Natural killer cell (primary cell): ENCODE measurements around the gene THBD. TPM values are rescaled to one million over a fixed set of nuclear protein-coding genes. Genes with fewer than 3 reads are reported as not detected.

ENCODE experiments used
- ATAC-seq, 3 donors: fragments of 150-1000 bp in 2 of 3; fragments of 200-7000 bp in 1 of 3; cut with Tn5 transposase; 1 replicate in 1 of 3; 2 replicates in 2 of 3; pipeline ENCODE4 v1.10.0; 2021; ENCODE audit warnings: mild to moderate bottlenecking in 2 of 3, moderate library complexity in 2 of 3
- DNase-seq, 2 donors: peaks; one replicate each; pipeline versions ENCODE4 v3.0.0 to v3.0.0-alpha.2; 2013 to 2021; ENCODE audit warnings: mixed read lengths in 1 of 2
- H3K27ac ChIP-seq: one replicate; pipeline ENCODE4 v1.5.1; 2013; ENCODE audit warnings: mild to moderate bottlenecking, low read length
- H3K27me3 ChIP-seq: one replicate; pipeline ENCODE4 v1.6.1; 2013; ENCODE audit warnings: low read length; ENCODE audit not compliant: control insufficient read depth, insufficient read depth
- H3K36me3 ChIP-seq: one replicate; pipeline ENCODE4 v1.6.1; 2013; ENCODE audit warnings: low read length; ENCODE audit not compliant: control insufficient read depth, insufficient read depth
- H3K4me1 ChIP-seq: one replicate; pipeline ENCODE4 v1.6.1; 2013; ENCODE audit warnings: low read length; ENCODE audit not compliant: control insufficient read depth, insufficient read depth
- H3K4me3 ChIP-seq: one replicate; pipeline ENCODE4 v1.5.1; 2013; ENCODE audit warnings: low read length
- H3K9me3 ChIP-seq: one replicate; pipeline ENCODE4 v1.6.1; 2013; ENCODE audit warnings: low read length; ENCODE audit not compliant: control insufficient read depth, insufficient read depth
- H3K27ac Mint-ChIP-seq, 2 donors: one replicate each; pipeline ENCODE4 v1.8.0; 2022; ENCODE audit warnings: mild to moderate bottlenecking in 2 of 2, mixed read lengths in 2 of 2, moderate library complexity in 1 of 2
- H3K27me3 Mint-ChIP-seq, 2 donors: one replicate each; pipeline ENCODE4 v1.8.0; 2022; ENCODE audit warnings: low read depth in 2 of 2, mixed read lengths in 2 of 2
- H3K36me3 Mint-ChIP-seq: one replicate; pipeline ENCODE4 v1.8.0; 2022; ENCODE audit warnings: mixed read lengths
- H3K4me1 Mint-ChIP-seq, 2 donors: one replicate each; pipeline ENCODE4 v1.8.0; 2022; ENCODE audit warnings: mixed read lengths in 2 of 2
- H3K4me3 Mint-ChIP-seq: one replicate; pipeline ENCODE4 v1.8.0; 2022; ENCODE audit warnings: mild to moderate bottlenecking, moderate library complexity, mixed read lengths
- H3K9me3 Mint-ChIP-seq, 2 donors: one replicate each; pipeline ENCODE4 v1.8.0; 2022; ENCODE audit warnings: mixed read lengths in 2 of 2
- WGBS: methylation state at CpG from one replicate; pipeline ENCODE4 v1.1.7; 2013; ENCODE audit warnings: missing lambda C conversion rate; ENCODE audit not compliant: insufficient coverage; 5-methylcytosine and 5-hydroxymethylcytosine counted together
- intact Hi-C: fragments of 100-400 bp; cut with micrococcal nuclease; formaldehyde crosslinking; loops from one replicate; pipeline ENCODE4 v1.14.2; 2022
- total RNA-seq, 4 donors: library from RNA; stranded (reverse); fragments of 120-200 nt in 1 of 4; gene quantifications; one replicate each; pipeline versions ENCODE4 v1.2.3 to v1.2.4, GENCODE V29; 2013 to 2022
- TF ChIP-seq, protein P1 (sequence below): fragments of 200-600 bp; IDR thresholded peaks from one replicate; pipeline ENCODE4 v1.8.0; 2022; ENCODE audit warnings: antibody characterized with exemption

THBD gene
- total RNA-seq, 3 donors from 2014 or later (not counting 1 experiment from before 2014, with no cell fraction given), result 2.1 to 2.8 (median 2.1) TPM

GRCh38 chr20:23093613-23094012 lies 44.1 kb upstream of the THBD start:
- 62% methylated on average over 3 of the region's 3 CpGs for WGBS

DNA sequence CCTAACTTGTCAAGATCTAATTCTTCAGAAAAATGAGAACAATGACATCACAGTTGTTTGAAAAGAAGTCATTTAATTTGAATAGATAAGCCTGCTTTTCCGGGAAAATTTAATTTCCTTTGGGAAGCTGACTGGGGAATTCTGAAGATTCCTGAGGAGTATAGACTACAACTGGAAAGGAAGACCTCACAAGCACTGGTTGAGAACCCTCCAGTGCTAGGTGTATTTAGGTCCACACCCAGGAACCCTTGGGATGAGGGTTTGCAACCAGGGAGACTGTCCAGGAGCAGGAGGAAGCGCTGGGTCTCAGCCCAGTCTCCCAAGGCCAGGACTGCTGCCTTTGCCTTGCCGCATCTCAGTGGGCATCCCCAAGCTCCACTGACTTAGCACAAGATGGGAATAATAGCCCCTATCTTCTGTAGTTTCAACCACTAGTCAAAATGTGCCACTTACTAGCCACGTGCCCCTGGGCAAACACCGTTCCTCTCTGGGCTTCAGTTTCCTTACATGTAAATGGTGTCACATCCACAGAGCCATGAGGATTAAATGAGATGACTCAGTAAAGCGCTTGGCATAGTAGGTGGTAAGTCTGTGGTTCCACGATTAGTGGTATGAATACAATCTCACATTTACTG lies 43.5 kb upstream of the THBD start:
- Mint-ChIP-seq H3K9me3 (no peaks in the 10 kb centered on the region), H3K36me3 (no peaks in the 10 kb centered on the region), H3K27ac (no peak overlapping the region), H3K4me1 (peaks cover under 1 to 10% of the 10 kb centered on the region in 2 donors), H3K4me3 (no peak overlapping the region), H3K27me3 (peaks cover 0 to 4% of the 10 kb centered on the region in 2 donors)
- intact Hi-C loops, result no loop called here
- no peak overlapping the region for H3K27ac ChIP-seq
- ATAC-seq, result no peak
- no peaks in the 10 kb centered on the region for H3K27me3 ChIP-seq
- H3K9me3 ChIP-seq, result no peaks in the 10 kb centered on the region
- no peaks in the 10 kb centered on the region for H3K36me3 ChIP-seq
- WGBS, result 76% methylated on average over 5 of the region's 7 CpGs
- H3K4me1 ChIP-seq, result peaks cover 6% of the 10 kb centered on the region
- TF ChIP-seq, protein P1, sequence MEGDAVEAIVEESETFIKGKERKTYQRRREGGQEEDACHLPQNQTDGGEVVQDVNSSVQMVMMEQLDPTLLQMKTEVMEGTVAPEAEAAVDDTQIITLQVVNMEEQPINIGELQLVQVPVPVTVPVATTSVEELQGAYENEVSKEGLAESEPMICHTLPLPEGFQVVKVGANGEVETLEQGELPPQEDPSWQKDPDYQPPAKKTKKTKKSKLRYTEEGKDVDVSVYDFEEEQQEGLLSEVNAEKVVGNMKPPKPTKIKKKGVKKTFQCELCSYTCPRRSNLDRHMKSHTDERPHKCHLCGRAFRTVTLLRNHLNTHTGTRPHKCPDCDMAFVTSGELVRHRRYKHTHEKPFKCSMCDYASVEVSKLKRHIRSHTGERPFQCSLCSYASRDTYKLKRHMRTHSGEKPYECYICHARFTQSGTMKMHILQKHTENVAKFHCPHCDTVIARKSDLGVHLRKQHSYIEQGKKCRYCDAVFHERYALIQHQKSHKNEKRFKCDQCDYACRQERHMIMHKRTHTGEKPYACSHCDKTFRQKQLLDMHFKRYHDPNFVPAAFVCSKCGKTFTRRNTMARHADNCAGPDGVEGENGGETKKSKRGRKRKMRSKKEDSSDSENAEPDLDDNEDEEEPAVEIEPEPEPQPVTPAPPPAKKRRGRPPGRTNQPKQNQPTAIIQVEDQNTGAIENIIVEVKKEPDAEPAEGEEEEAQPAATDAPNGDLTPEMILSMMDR, result no peak
- no peak for DNase-seq
- H3K4me3 ChIP-seq, result no peak overlapping the region

More at GRCh38 chr20:23093613-23094012, 44.1 kb upstream of the THBD start:
- no peak for DNase-seq
- peaks cover 0 to 7% of the 10 kb centered on the region in 2 donors for H3K27me3 Mint-ChIP-seq
- H3K27ac Mint-ChIP-seq, result no peak overlapping the region
- TF ChIP-seq, protein P1, result no peak
- H3K4me1 ChIP-seq, result no peaks in the 10 kb centered on the region
- intact Hi-C loops, result no loop called here
- H3K4me3 ChIP-seq, result no peak overlapping the region
- no peaks in the 10 kb centered on the region for H3K36me3 Mint-ChIP-seq
- no peak overlapping the region for H3K4me3 Mint-ChIP-seq
- H3K9me3 Mint-ChIP-seq, result no peaks in the 10 kb centered on the region
- no peak for ATAC-seq
- no peak overlapping the region for H3K27ac ChIP-seq
- no peaks in the 10 kb centered on the region for H3K36me3 ChIP-seq
- H3K9me3 ChIP-seq, result no peaks in the 10 kb centered on the region
- no peaks in the 10 kb centered on the region for H3K27me3 ChIP-seq
- H3K4me1 Mint-ChIP-seq, result peaks cover 0 to 9% of the 10 kb centered on the region in 2 donors

GRCh38 chr20:23092384-23092756 lies 42.9 kb upstream of the THBD start:
- no peak overlapping the region for H3K4me3 ChIP-seq
- no peak overlapping the region for H3K4me3 Mint-ChIP-seq
- H3K27ac Mint-ChIP-seq, result no peak overlapping the region
- 94% methylated on average over 2 of the region's 2 CpGs for WGBS
- H3K36me3 ChIP-seq, result no peaks in the 10 kb centered on the region
- H3K36me3 Mint-ChIP-seq, result no peaks in the 10 kb centered on the region
- TF ChIP-seq, protein P1, result no peak
- intact Hi-C loops, result no loop called here
- no peak overlapping the region for H3K27ac ChIP-seq
- no peaks in the 10 kb centered on the region for H3K9me3 ChIP-seq
- H3K27me3 Mint-ChIP-seq, result peaks cover 0 to 2% of the 10 kb centered on the region in 2 donors
- DNase-seq (no peak), ATAC-seq (no peak)
- H3K27me3 ChIP-seq, result no peaks in the 10 kb centered on the region
- peaks cover 12% of the 10 kb centered on the region for H3K4me1 ChIP-seq
- peaks cover 6 to 15% of the 10 kb centered on the region in 2 donors for H3K4me1 Mint-ChIP-seq
- no peaks in the 10 kb centered on the region for H3K9me3 Mint-ChIP-seq
